NCI-H2171 (cell line): ENCODE data around the gene IPO13.

ENCODE experiments used
- DNase-seq: peaks from one replicate; lab custom pipeline; 2025; lab: John Stamatoyannopoulos, UW

The IPO13 gene

GRCh38 chr1:44012404-44012803 is 65.7 kb downstream of the IPO13 start:
- DNase-seq: no peak

- DNase-seq: no peak
Measured at GRCh38 chr1:44012941-44013609, 66.3 kb downstream of the IPO13 start.

- DNase-seq: no peak
Measured at GRCh38 chr1:44013949-44014348, 67.2 kb downstream of the IPO13 start.

GRCh38 chr1:44014365-44015104 is 67.8 kb downstream of the IPO13 start:
- DNase-seq: no peak

GRCh38 chr1:44015206-44015605 is 68.5 kb downstream of the IPO13 start:
- DNase-seq: no peak

GRCh38 chr1:44016041-44016889 is 69.5 kb downstream of the IPO13 start:
- no peak for DNase-seq

GRCh38 chr1:44016890-44017400 is 70.2 kb downstream of the IPO13 start:
- DNase-seq: no peak
